HUES6 (cell line): ENCODE data around the gene NPPB.

Source experiments
- H3K27ac ChIP-seq: 2 replicates; pipeline ENCODE4 v1.7.0; 2013; ENCODE audit warnings: low read depth, mild to moderate bottlenecking, low read length, inconsistent platforms
- H3K27me3 ChIP-seq: 2 replicates; pipeline ENCODE4 v1.6.1; 2013; ENCODE audit warnings: low read length; ENCODE audit not compliant: control insufficient read depth, insufficient read depth
- H3K36me3 ChIP-seq: 2 replicates; pipeline ENCODE4 v1.6.1; 2013; ENCODE audit warnings: low read length; ENCODE audit not compliant: control insufficient read depth, insufficient read depth
- H3K4me1 ChIP-seq: 2 replicates; pipeline ENCODE4 v1.6.1; 2013; ENCODE audit warnings: low read length; ENCODE audit not compliant: control insufficient read depth, insufficient read depth
- H3K4me3 ChIP-seq: 2 replicates; pipeline ENCODE4 v1.5.1; 2013; ENCODE audit warnings: low read depth, low read length
- H3K9ac ChIP-seq: one replicate; pipeline ENCODE4 v1.6.1; 2013; ENCODE audit warnings: mild to moderate bottlenecking, low read length
- H3K9me3 ChIP-seq: 2 replicates; pipeline ENCODE4 v1.6.1; 2013; ENCODE audit warnings: low read depth, low read length; ENCODE audit not compliant: control insufficient read depth, insufficient read depth

NPPB gene

GRCh38 chr1:11839727-11840705 lies 18.7 kb downstream of the NPPB start:
- Histone ChIP-seq H3K4me3 (no peak overlapping the region), H3K9me3 (no peaks in the 10 kb centered on the region), H3K9ac (no peak overlapping the region), H3K27me3 (no peaks in the 10 kb centered on the region), H3K27ac (no peak overlapping the region), H3K36me3 (peaks cover 95% of the 10 kb centered on the region), H3K4me1 (no peaks in the 10 kb centered on the region)

GRCh38 chr1:11838349-11839272 lies 20.1 kb downstream of the NPPB start:
- Histone ChIP-seq H3K4me1 (no peaks in the 10 kb centered on the region), H3K9ac (no peak overlapping the region), H3K27me3 (no peaks in the 10 kb centered on the region), H3K4me3 (no peak overlapping the region), H3K27ac (no peak overlapping the region), H3K36me3 (peaks cover 95% of the 10 kb centered on the region), H3K9me3 (no peaks in the 10 kb centered on the region)

DNA sequence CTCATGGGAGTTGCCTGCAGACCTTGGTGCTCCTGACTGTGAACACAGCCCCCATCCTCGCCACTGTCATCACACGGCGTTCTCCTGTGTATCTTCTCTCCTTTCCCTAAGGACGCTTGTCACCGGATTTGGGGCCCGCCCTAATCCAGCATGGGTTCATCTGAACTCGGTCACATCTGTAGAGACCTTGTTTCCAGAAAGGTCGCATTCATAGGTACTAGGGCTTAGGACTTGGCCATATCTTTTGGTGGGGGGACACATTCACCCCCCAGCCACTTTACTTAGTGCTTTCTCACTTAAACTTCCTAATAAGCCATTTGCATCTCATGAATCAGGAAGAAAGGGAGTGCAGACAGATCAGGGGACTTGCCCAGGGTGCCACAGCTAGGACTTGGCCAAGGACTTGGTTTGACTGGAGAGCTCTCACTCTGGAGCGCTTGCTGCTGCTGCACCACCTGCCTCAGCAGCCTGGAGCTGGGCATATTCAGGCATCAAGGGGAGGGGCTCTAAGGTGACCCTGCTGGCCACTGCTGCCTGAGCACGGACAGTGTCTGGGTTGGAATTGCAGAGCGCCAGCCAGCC lies 20.9 kb downstream of the NPPB start:
- peaks cover 98% of the 10 kb centered on the region for H3K36me3 ChIP-seq
- no peak overlapping the region for H3K27ac ChIP-seq
- no peaks in the 10 kb centered on the region for H3K4me1 ChIP-seq
- H3K9ac ChIP-seq, result no peak overlapping the region
- no peaks in the 10 kb centered on the region for H3K9me3 ChIP-seq
- H3K4me3 ChIP-seq, result no peak overlapping the region
- H3K27me3 ChIP-seq, result no peaks in the 10 kb centered on the region

- no peaks in the 10 kb centered on the region for H3K4me1 ChIP-seq
- no peak overlapping the region for H3K9ac ChIP-seq
- no peaks in the 10 kb centered on the region for H3K27me3 ChIP-seq
- H3K9me3 ChIP-seq, result no peaks in the 10 kb centered on the region
- H3K27ac ChIP-seq, result no peak overlapping the region
- H3K4me3 ChIP-seq, result no peak overlapping the region
- H3K36me3 ChIP-seq, result peaks cover 98% of the 10 kb centered on the region
Observed at GRCh38 chr1:11836955-11837766, 21.6 kb downstream of the NPPB start.

- Histone ChIP-seq H3K4me3 (no peak overlapping the region), H3K27me3 (no peaks in the 10 kb centered on the region), H3K9me3 (no peaks in the 10 kb centered on the region), H3K9ac (no peak overlapping the region), H3K4me1 (no peaks in the 10 kb centered on the region), H3K27ac (no peak overlapping the region), H3K36me3 (peaks cover 96% of the 10 kb centered on the region)
Observed at GRCh38 chr1:11835441-11836225, 23.1 kb downstream of the NPPB start.

GRCh38 chr1:11833900-11834299 lies 24.8 kb downstream of the NPPB start:
- Histone ChIP-seq H3K27ac (no peak overlapping the region), H3K4me3 (no peak overlapping the region), H3K27me3 (no peaks in the 10 kb centered on the region), H3K36me3 (peaks cover 95% of the 10 kb centered on the region), H3K9me3 (no peaks in the 10 kb centered on the region), H3K9ac (no peak overlapping the region), H3K4me1 (no peaks in the 10 kb centered on the region)

- Histone ChIP-seq H3K36me3 (peaks cover 96% of the 10 kb centered on the region), H3K27me3 (no peaks in the 10 kb centered on the region), H3K4me3 (no peak overlapping the region), H3K9me3 (no peaks in the 10 kb centered on the region), H3K4me1 (no peaks in the 10 kb centered on the region), H3K27ac (no peak overlapping the region), H3K9ac (no peak overlapping the region)
Observed at GRCh38 chr1:11833497-11833896, 25.2 kb downstream of the NPPB start.

DNA sequence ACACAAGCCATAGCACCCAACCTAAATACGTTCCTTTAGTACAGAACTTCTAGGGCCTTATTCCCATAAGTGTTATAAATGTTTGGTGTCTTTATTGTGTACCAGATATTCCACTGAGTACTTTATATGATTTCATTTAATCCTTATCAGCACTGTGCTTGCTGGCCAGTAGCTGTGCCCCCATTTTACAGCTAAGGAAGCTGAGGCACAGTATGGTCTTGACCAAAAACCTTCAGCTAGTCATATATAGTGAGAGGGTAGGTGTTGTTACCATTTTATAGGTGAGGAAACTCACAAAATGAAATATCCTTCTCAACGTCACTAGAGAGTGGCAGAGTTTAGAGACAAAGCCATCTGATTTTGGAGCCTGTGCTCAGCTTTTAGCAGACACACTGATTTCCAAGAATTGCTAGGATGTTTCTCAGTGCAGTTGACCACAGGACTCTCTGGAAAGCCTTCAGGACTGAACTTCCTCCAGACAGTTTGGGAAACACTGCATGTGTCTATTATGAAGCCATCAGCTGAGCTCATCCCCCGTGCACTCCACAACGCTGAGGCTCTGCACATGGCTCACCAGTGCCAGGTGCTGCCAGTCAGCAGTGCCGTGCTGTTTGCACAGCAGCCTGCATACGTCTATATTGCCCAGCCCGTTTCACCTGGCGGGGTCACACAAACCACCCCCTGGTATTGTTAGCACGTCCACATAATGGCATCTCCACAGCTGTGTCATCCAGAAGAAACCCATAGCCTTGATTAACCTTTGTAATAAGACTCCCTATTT lies 26.6 kb downstream of the NPPB start:
- Histone ChIP-seq H3K9me3 (no peaks in the 10 kb centered on the region), H3K27me3 (no peaks in the 10 kb centered on the region), H3K4me1 (no peaks in the 10 kb centered on the region), H3K36me3 (peaks cover 96% of the 10 kb centered on the region), H3K9ac (no peak overlapping the region), H3K27ac (no peak overlapping the region), H3K4me3 (no peak overlapping the region)

DNA sequence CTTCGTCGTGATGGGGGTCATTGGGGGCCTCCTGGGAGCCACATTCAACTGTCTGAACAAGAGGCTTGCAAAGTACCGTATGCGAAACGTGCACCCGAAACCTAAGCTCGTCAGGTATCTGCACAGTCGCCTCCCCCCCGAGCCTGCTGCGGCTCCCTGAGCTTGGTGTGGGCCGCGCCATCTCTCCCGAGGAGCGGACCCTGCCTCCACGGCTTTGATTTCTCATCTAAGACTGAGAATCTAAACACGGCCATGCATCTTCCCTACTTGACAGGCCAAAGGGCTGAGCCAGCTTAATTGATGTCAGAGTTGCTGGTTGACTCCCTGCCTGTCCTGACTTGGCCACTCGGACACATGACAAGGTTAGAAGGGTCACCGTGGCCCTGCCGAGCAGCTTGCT lies 30.2 kb downstream of the NPPB start:
- no peak overlapping the region for H3K27ac ChIP-seq
- H3K36me3 ChIP-seq, result peaks cover 95% of the 10 kb centered on the region
- H3K27me3 ChIP-seq, result no peaks in the 10 kb centered on the region
- H3K9me3 ChIP-seq, result no peaks in the 10 kb centered on the region
- H3K9ac ChIP-seq, result no peak overlapping the region
- H3K4me1 ChIP-seq, result no peaks in the 10 kb centered on the region
- no peak overlapping the region for H3K4me3 ChIP-seq
